Left lung (tissue), 10 donors: Measurements from ENCODE around the gene RNF39. TPM values are rescaled to one million over a fixed set of nuclear protein-coding genes. Genes with fewer than 3 reads are reported as not detected.
"Not testable (repeated sequence)": the region's sequence is repeated elsewhere in the genome, so short reads cannot be mapped to it uniquely, and the experiment has no call there.

Source experiments
- ATAC-seq: fragments of 200-7000 bp; cut with Tn5 transposase; one replicate; pipeline ENCODE4 v1.9.1; 2020; ENCODE audit warnings: moderate library complexity
- DNase-seq, 4 donors: peaks; one replicate each; pipeline ENCODE4 v3.0.0-alpha.2; 2013 to 2020
- H3K27ac ChIP-seq, 2 donors: fragments of 200-600 bp; sonication (generic) in 1 of 2; one replicate each; pipeline versions ENCODE4 v1.5.0 to v1.8.0; 2020 to 2021
- H3K27me3 ChIP-seq, 2 donors: fragments of 200-600 bp; sonication (generic) in 1 of 2; one replicate each; pipeline versions ENCODE4 v1.5.0 to v1.8.0; 2020 to 2021
- H3K36me3 ChIP-seq, 2 donors: fragments of 200-600 bp; sonication (generic) in 1 of 2; one replicate each; pipeline versions ENCODE4 v1.5.0 to v1.8.0; 2020 to 2021
- H3K4me1 ChIP-seq, 2 donors: fragments of 200-600 bp; one replicate each; pipeline ENCODE4 v1.8.0; 2021
- H3K4me3 ChIP-seq, 2 donors: fragments of 200-600 bp; sonication (generic) in 1 of 2; one replicate each; pipeline versions ENCODE4 v1.5.0 to v1.8.0; 2020 to 2021; ENCODE audit warnings: mild to moderate bottlenecking in 1 of 2
- H3K9me3 ChIP-seq, 2 donors: fragments of 200-600 bp; sonication (generic) in 1 of 2; one replicate each; pipeline versions ENCODE4 v1.5.0 to v1.8.0; 2020 to 2021
- intact Hi-C, 2 donors: fragments of 100-400 bp; cut with DNase I; formaldehyde crosslinking; loops; one replicate each; pipeline versions ENCODE4 v1.11.2 to v1.14.2; 2022
- polyA plus RNA-seq, 6 donors: library from polyadenylated mRNA; unstranded; fragments of 120-200 nt; gene quantifications; one replicate each; pipeline ENCODE4 v1.2.1, GENCODE V29; 2013; ENCODE audit not compliant: insufficient read length in 6 of 6
- total RNA-seq, 2 donors: library from RNA; stranded (reverse); fragmentation: NEBNext Ultra II Directional; extraction: Animal tissue kit (Norgen Biotek cat#: 25700); gene quantifications; one replicate each; pipeline ENCODE4 v1.2.1, GENCODE V29; 2021
- TF ChIP-seq, protein P1 (sequence below), 2 donors: fragments of 200-600 bp; sonication (generic) in 1 of 2; IDR thresholded peaks; one replicate each; pipeline versions ENCODE4 v1.5.0 to v1.8.0; 2021; ENCODE audit warnings: antibody characterized with exemption in 2 of 2
- donor health status: DM: no; HTN: yes; CAD: no.
- donor health status: DM: no; HTN: no; CAD: no.

Gene RNF39
- total and polyA plus RNA-seq, 8 donors: 0.86 to 3.2 (median 1.4) TPM

DNA sequence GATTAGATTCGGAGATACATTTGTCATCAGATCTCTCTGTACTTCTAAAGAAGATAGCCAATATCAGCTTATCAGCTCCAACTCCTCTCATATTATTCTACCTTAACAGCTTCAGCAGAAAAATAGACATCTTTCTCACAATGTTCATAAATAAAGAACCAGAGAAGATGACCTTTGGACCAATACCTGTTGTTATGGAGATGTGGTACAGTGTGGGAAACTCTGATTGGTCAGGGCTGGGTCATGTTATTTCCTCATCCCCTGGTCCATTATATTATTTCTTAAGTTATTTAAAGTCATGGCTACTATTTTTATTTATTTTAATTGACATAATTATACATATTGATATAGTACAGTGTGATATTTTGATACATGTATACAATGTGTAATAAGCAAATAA, 50.4 kb downstream of the RNF39 start:
- TF ChIP-seq, protein P1, sequence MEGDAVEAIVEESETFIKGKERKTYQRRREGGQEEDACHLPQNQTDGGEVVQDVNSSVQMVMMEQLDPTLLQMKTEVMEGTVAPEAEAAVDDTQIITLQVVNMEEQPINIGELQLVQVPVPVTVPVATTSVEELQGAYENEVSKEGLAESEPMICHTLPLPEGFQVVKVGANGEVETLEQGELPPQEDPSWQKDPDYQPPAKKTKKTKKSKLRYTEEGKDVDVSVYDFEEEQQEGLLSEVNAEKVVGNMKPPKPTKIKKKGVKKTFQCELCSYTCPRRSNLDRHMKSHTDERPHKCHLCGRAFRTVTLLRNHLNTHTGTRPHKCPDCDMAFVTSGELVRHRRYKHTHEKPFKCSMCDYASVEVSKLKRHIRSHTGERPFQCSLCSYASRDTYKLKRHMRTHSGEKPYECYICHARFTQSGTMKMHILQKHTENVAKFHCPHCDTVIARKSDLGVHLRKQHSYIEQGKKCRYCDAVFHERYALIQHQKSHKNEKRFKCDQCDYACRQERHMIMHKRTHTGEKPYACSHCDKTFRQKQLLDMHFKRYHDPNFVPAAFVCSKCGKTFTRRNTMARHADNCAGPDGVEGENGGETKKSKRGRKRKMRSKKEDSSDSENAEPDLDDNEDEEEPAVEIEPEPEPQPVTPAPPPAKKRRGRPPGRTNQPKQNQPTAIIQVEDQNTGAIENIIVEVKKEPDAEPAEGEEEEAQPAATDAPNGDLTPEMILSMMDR (IDR thresholded peaks at IDR 0.05): no peak
- H3K27me3 ChIP-seq: no peaks in the 10 kb centered on the region
- intact Hi-C loops: no loop called here
- no peaks in the 10 kb centered on the region for H3K4me1 ChIP-seq
- H3K9me3 ChIP-seq: no peaks in the 10 kb centered on the region
- H3K4me3 ChIP-seq: no peak overlapping the region
- H3K27ac ChIP-seq: no peak overlapping the region
- ATAC-seq (no peak), DNase-seq (no peak)
- H3K36me3 ChIP-seq: no peaks in the 10 kb centered on the region

DNA sequence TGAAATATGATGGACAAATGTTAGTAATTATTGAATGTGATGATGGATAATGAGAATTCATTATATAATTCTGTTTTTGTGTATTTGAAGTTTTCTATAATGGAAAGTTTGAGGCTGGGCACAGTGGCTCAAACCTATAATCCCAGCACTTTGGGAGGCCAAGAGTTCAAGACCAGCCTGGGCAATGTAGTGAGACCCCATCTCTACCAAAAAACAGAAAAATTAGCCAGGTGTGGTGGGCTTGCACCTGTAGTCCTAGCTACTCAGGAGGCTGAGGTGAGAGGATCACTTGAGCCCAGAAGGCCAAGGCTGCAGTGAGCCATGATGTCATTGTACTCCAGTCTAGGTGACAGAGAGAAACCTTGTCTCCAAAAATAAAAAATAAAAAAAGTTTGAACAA, 52.9 kb downstream of the RNF39 start:
- DNase-seq, intact Hi-C loops, H3K27me3 ChIP-seq, H3K4me1 ChIP-seq, H3K36me3 ChIP-seq, H3K4me3 ChIP-seq, H3K9me3 ChIP-seq, H3K27ac ChIP-seq, ATAC-seq: not testable (repeated sequence)

DNA sequence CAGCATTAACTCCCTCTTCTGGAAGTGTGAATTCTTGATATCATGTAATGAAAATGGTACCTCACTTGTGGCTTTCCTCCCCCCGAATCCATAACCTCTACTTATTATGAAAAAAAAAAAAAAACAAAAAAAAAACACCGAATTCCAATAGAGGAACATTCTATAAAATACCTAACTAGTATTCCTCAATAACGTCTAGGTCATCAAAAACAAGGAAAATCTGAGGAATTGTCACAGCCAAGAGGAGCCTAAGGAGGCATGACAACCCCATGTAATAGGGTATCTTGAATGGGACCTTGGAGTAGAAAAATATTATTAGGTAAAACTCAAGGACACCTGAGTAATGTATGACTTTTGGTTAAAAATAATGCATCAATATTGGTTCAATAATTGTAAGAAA, 53.4 kb downstream of the RNF39 start:
- intact Hi-C loops: no loop called here
- Histone ChIP-seq H3K9me3 (no peaks in the 10 kb centered on the region), H3K4me3 (no peak overlapping the region), H3K27me3 (no peaks in the 10 kb centered on the region), H3K27ac (no peak overlapping the region), H3K4me1 (no peaks in the 10 kb centered on the region), H3K36me3 (no peaks in the 10 kb centered on the region)
- DNase-seq: no peak
- TF ChIP-seq, protein P1 (IDR thresholded peaks at IDR 0.05): no peak
- ATAC-seq: no peak

DNA sequence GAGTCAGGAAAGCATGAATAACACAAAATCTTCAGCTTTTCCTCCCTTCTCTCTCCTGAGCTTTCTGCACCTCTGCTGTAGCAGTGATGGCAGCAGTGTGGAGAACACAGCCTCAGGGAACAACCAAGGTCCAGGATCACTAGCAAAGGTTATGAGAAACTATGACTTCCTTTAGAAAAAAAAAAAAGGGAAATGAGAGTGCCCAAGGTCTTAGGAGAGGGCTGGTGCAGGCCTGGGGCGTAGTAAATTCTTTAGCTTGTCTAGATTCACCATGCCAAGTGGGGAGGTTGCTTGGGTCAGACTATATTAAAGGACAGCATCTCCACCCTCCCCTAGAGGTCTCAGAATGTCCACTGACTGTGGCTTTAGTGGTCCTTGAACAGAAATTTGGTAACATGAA, 54.9 kb downstream of the RNF39 start:
- H3K4me1 ChIP-seq: no peaks in the 10 kb centered on the region
- H3K4me3 ChIP-seq: no peak overlapping the region
- no peaks in the 10 kb centered on the region for H3K36me3 ChIP-seq
- no peak overlapping the region for H3K27ac ChIP-seq
- intact Hi-C loops: no loop called here
- DNase-seq: no peak
- H3K27me3 ChIP-seq: no peaks in the 10 kb centered on the region
- TF ChIP-seq, protein P1 (IDR thresholded peaks at IDR 0.05): no peak
- no peak for ATAC-seq
- no peaks in the 10 kb centered on the region for H3K9me3 ChIP-seq

Other genes with a start within 250 kb of the RNF39 start
- 10 to 100 TPM; 11.1 to 17.7 TPM for gene HLA-G, start 247.9 kb downstream of the RNF39 start, total RNA-seq
- 10 to 100 TPM in 3 of 6 donors, 1 to 10 TPM in 3; 5.1 to 19.5 (median 10.0) TPM for gene HLA-G, start 247.9 kb downstream of the RNF39 start, polyA plus RNA-seq
- 1,000 to 10,000 TPM in 1 of 2 donors, 100 to 1,000 TPM in 1; 930 to 1,150 TPM for gene HLA-A, start 133.2 kb downstream of the RNF39 start, total RNA-seq
- 100 to 1,000 TPM; 218 to 316 (median 265) TPM for gene HLA-A, start 133.2 kb downstream of the RNF39 start, polyA plus RNA-seq
- gene POLR1H, start 14.5 kb downstream of the RNF39 start, total RNA-seq: 10 to 100 TPM; 21.3 to 24.7 TPM
- gene POLR1H, start 14.5 kb downstream of the RNF39 start, polyA plus RNA-seq: 10 to 100 TPM; 35.6 to 47.8 (median 36.9) TPM
- gene PPP1R11, start 8.6 kb downstream of the RNF39 start, total RNA-seq: 10 to 100 TPM; 57.0 to 60.0 TPM
- 10 to 100 TPM; 52.0 to 58.0 (median 54.4) TPM for gene PPP1R11, start 8.6 kb downstream of the RNF39 start, polyA plus RNA-seq
- gene TRIM31, start 37.3 kb upstream of the RNF39 start, total RNA-seq: under 1 TPM; 0.39 to 0.99 TPM
- under 1 TPM in 2 of 6 donors, not detected in 4; 0.31 to 0.58 TPM for gene TRIM31, start 37.3 kb upstream of the RNF39 start, polyA plus RNA-seq
- not detected for gene TRIM40, start 60.4 kb upstream of the RNF39 start, total RNA-seq
- under 1 TPM in 4 of 6 donors, not detected in 2; 0.09 to 0.16 (median 0.14) TPM for gene TRIM40, start 60.4 kb upstream of the RNF39 start, polyA plus RNA-seq
- gene TRIM10, start 85.4 kb upstream of the RNF39 start, total RNA-seq: not detected
- under 1 TPM; 0.24 to 0.99 (median 0.55) TPM for gene TRIM10, start 85.4 kb upstream of the RNF39 start, polyA plus RNA-seq
- gene TRIM15, start 87.8 kb upstream of the RNF39 start, total RNA-seq: not detected
- not detected for gene TRIM15, start 87.8 kb upstream of the RNF39 start, polyA plus RNA-seq
- 10 to 100 TPM; 40.0 to 51.3 TPM for gene TRIM26, start 137.6 kb upstream of the RNF39 start, total RNA-seq
- 10 to 100 TPM; 29.4 to 35.1 (median 30.4) TPM for gene TRIM26, start 137.6 kb upstream of the RNF39 start, polyA plus RNA-seq